ENCODE results near the gene ZNF785.
A peak's percentile ranks its signal among the peaks of the same experiment; 100 is the strongest.
"Not testable (repeated sequence)": the region's sequence is repeated elsewhere in the genome, so short reads cannot be mapped to it uniquely, and the experiment has no call there.

The ZNF785 gene

GRCh38 chr16:30539986-30540526 is 45.4 kb downstream of the ZNF785 start:
- DNase-seq (ENCODE audit: low spot score), result not testable (repeated sequence)

GRCh38 chr16:30539000-30539964 is 46.2 kb downstream of the ZNF785 start:
- DNase-seq (ENCODE audit: low spot score), result no peak

- DNase-seq (ENCODE audit: low spot score), result not testable (repeated sequence)
Measured at GRCh38 chr16:30536391-30537024, 49.0 kb downstream of the ZNF785 start.

GRCh38 chr16:30535777-30536190 is 49.7 kb downstream of the ZNF785 start:
- DNase-seq (ENCODE audit: low spot score), result peak; percentile 58

GRCh38 chr16:30535106-30535776 is 50.3 kb downstream of the ZNF785 start:
- peak; percentile 65 for DNase-seq (ENCODE audit: low spot score)

- peak; percentile 93 for DNase-seq (ENCODE audit: low spot score)
Measured at GRCh38 chr16:30534368-30535105, 51.0 kb downstream of the ZNF785 start, which contains the start of gene ZNF747. ZNF747 (minus strand) TSS chr16:30534858; CDS start chr16:30534679, 179 bp downstream.

DNA sequence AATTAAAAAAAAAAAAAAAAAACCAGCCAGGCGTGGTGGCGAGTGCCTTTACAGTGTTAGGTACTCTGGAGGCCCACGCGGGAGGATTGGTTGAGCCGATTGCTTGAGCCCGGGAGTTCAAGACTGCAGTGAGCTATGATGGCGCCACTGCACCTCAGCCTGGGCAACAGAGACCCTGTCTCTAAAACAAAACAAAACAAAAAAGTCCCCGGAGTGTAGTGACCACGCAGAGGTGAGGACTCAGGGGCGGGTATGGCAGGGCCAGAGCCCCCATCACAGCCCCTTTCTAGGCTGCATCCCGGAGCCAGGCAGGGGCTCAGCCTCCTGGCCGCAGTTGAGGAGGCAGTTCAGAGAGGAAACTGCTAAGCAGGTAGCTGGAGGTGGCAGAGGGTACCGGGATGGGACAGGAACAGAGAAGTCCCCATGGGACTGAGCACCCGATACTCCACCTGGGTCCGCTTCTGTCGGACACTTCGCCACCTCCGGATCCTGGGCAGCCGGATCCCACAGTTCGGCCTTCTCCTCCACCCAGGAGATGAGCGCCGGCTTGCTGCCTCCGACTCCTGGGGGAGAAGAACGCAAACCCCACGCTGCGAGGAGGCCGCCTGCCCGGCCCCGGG is 51.6 kb downstream of the ZNF785 start:
- DNase-seq (ENCODE audit: low spot score), result no peak

DNA sequence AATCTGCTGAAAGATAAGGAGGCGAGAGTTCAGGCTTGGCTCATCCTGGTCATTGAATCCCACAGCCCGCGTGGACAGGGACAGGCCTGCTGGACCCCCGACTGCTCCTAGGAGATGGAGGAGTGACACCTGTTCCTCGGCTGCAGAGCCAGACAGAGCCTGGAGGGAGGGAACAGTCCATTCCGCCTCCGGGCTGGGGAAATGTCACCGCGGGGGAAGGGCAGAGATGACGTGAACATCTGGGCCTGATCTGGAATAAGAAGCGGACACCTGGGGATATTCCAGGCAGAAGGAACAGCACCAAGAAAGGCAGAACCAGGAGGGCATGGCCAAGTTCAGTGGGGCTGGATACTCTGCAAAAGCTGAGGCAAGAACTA is 52.4 kb downstream of the ZNF785 start:
- no peak for DNase-seq (ENCODE audit: low spot score)

DNA sequence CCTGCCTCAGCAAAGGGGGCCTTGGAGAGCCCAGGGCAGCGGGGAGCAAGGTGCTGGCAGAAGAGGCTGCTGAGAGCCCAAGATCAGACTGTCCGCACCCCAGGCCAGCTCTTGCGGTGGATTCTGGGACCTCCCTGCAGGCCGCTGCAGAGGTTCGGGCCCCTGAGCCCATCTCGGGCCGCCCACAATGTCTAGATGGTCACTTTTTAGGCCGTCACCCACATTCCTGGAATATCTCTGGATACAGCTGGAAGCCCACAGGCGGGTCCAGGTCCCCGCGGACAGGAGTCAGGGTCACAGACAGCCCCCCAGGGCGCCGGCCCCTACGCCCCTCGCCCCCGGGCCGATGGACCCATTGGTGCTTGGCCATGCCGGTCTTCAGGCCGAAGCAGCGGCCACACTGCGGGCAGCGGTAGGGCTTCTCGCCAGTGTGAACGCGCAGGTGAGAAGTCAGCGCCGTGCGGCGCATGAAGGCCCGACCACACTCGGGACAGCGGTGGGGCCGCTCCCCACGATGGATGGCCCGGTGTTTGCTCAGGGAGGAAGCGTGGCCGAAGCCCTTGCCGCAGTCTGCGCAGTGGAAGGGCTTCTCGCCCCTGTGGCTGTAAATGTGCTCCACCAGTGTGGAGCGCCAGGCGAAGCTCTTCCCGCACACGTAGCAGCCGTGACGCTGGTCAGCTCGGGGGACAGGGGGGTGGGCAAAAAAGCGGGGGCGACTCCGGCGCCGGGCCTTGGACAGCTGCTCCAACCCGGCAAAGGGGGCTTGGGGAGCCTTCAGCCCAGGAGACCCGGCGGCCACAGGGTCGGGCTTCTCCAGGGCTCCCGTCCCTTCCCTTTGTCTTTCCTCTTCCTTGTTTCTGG is 53.0 kb downstream of the ZNF785 start:
- no peak for DNase-seq (ENCODE audit: low spot score)

All from CD4-positive, alpha-beta T cell treated with Interleukin-2 at 100 ng/mL for 4 hours (primary cell).